CD4-positive, alpha-beta T cell (primary cell): ENCODE measurements around the gene HLA-DRB5. TPM values are rescaled to one million over a fixed set of nuclear protein-coding genes. Genes with fewer than 3 reads are reported as not detected.

ENCODE experiments used
- ATAC-seq: fragments of 200-7000 bp; cut with Tn5 transposase; one replicate; pipeline ENCODE4 v1.10.0; 2022; ENCODE audit warnings: mild to moderate bottlenecking; ENCODE audit not compliant: poor library complexity
- CTCF ChIA-PET: fragments of 350-600 bp; sonication (Branson Sonifier 250); formaldehyde crosslinking; loops from one replicate; lab custom pipeline; 2021; ENCODE audit warnings: antibody characterized with exemption, inconsistent platforms; lab: Charles Lee
- POLR2A ChIA-PET: fragments of 350-600 bp; sonication (Branson Sonifier 250); formaldehyde crosslinking; loops from one replicate; lab custom pipeline; 2021; ENCODE audit warnings: antibody characterized with exemption, inconsistent platforms; lab: Charles Lee
- DNase-seq, 14 experiments: peaks; one replicate each; pipeline ENCODE4 v3.0.0-alpha.2; 2013 to 2020; ENCODE audit warnings: mixed read lengths in 2 of 14
- H3K27ac ChIP-seq, 2 donors: one replicate each; pipeline versions ENCODE4 v1.5.1 to v1.7.0; 2013; ENCODE audit warnings: low read length in 2 of 2, low read depth in 1 of 2, mild to moderate bottlenecking in 1 of 2
- H3K27me3 ChIP-seq, 2 experiments: 1 replicate in 1 of 2; 2 replicates in 1 of 2; pipeline versions ENCODE4 v1.6.1 to v1.7.0; 2013; ENCODE audit warnings: low read length in 2 of 2, control low read depth in 1 of 2, mild to moderate bottlenecking in 1 of 2, moderate library complexity in 1 of 2; ENCODE audit not compliant: insufficient read depth in 2 of 2, control insufficient read depth in 1 of 2
- H3K36me3 ChIP-seq: one replicate; pipeline ENCODE4 v1.6.1; 2013; ENCODE audit warnings: low read length, control low read depth; ENCODE audit not compliant: insufficient read depth
- H3K4me1 ChIP-seq: one replicate; pipeline ENCODE4 v1.6.1; 2013; ENCODE audit warnings: low read length, control low read depth; ENCODE audit not compliant: insufficient read depth
- H3K4me3 ChIP-seq: one replicate; pipeline ENCODE4 v1.5.1; 2013; ENCODE audit warnings: mild to moderate bottlenecking, low read length, moderate library complexity
- H3K9me3 ChIP-seq, 2 experiments: 1 replicate in 1 of 2; 2 replicates in 1 of 2; pipeline versions ENCODE4 v1.6.1 to v1.7.0; 2013; ENCODE audit warnings: low read length in 2 of 2, mild to moderate bottlenecking in 2 of 2, control low read depth in 1 of 2, moderate library complexity in 1 of 2; ENCODE audit not compliant: control insufficient read depth in 1 of 2, insufficient read depth in 1 of 2
- H3K27ac Mint-ChIP-seq: one replicate; pipeline ENCODE4 v1.8.0; 2020; ENCODE audit warnings: mixed read lengths
- H3K27me3 Mint-ChIP-seq: one replicate; pipeline ENCODE4 v1.8.0; 2021; ENCODE audit warnings: mixed read lengths
- H3K36me3 Mint-ChIP-seq: one replicate; pipeline ENCODE4 v1.8.0; 2021; ENCODE audit warnings: low read depth, mixed read lengths
- H3K4me1 Mint-ChIP-seq: one replicate; pipeline ENCODE4 v1.8.0; 2021; ENCODE audit warnings: low read depth, mixed read lengths
- H3K4me3 Mint-ChIP-seq: one replicate; pipeline ENCODE4 v1.8.0; 2020; ENCODE audit warnings: mild to moderate bottlenecking, mixed read lengths
- H3K9me3 Mint-ChIP-seq: one replicate; pipeline ENCODE4 v1.8.0; 2020; ENCODE audit warnings: mixed read lengths
- CTCF ChIP-seq: fragments of 200-600 bp; IDR thresholded peaks from one replicate; pipeline ENCODE4 v1.8.0; 2022; ENCODE audit warnings: antibody characterized with exemption, mild to moderate bottlenecking
- intact Hi-C, 2 experiments: fragments of 100-400 bp; cut with DNase I in 1 of 2; cut with micrococcal nuclease in 1 of 2; formaldehyde crosslinking; loops; one replicate each; pipeline versions ENCODE4 v1.15.1 to v1.9.0; 2023 to 2025; cut with DNase I, micrococcal nuclease
- total RNA-seq, 174 experiments: library from RNA in 2 of 174; stranded (reverse) in 2 of 174; gene quantifications; one replicate each; pipeline ENCODE4 v1.2.3 and lab custom pipeline; 2021 to 2026

Gene HLA-DRB5
- total RNA-seq, 2 experiments from 2014 or later: 12.5 to 12.6 TPM

- CTCF ChIA-PET: no interaction called here
- DNase-seq (no peak), ATAC-seq (no peak)
- no peak for TF ChIP-seq CTCF
- H3K27ac ChIP-seq: no peak overlapping the region
- no peaks in the 10 kb centered on the region for H3K9me3 ChIP-seq
- POLR2A ChIA-PET: no interaction called here
- no peak overlapping the region for H3K27ac Mint-ChIP-seq
- no peaks in the 10 kb centered on the region for H3K9me3 Mint-ChIP-seq
- H3K36me3 Mint-ChIP-seq: no peaks in the 10 kb centered on the region
- H3K4me1 ChIP-seq: no peaks in the 10 kb centered on the region
- H3K4me3 Mint-ChIP-seq: no peak overlapping the region
- H3K36me3 ChIP-seq: no peaks in the 10 kb centered on the region
- H3K4me3 ChIP-seq: no peak overlapping the region
- no peaks in the 10 kb centered on the region for H3K4me1 Mint-ChIP-seq
- intact Hi-C loops: loop anchor here in 1 of 2 experiments (1.0 kb wide), 1 partner anchor 10 kb away; no protein-coding TSS in a partner anchor
- H3K27me3 ChIP-seq: no peaks in the 10 kb centered on the region
- H3K27me3 Mint-ChIP-seq: peaks cover 26% of the 10 kb centered on the region
Measured at GRCh38 chr6:32491700-32492099, 38.4 kb downstream of the HLA-DRB5 start.

GRCh38 chr6:32488083-32488482 is 42.0 kb downstream of the HLA-DRB5 start:
- Mint-ChIP-seq H3K27ac (no peak overlapping the region), H3K4me3 (no peak overlapping the region), H3K27me3 (peaks cover 34% of the 10 kb centered on the region), H3K36me3 (no peaks in the 10 kb centered on the region), H3K4me1 (no peaks in the 10 kb centered on the region), H3K9me3 (no peaks in the 10 kb centered on the region)
- Histone ChIP-seq H3K9me3 (no peaks in the 10 kb centered on the region), H3K36me3 (no peaks in the 10 kb centered on the region), H3K4me3 (no peak overlapping the region), H3K27me3 (no peaks in the 10 kb centered on the region), H3K4me1 (no peaks in the 10 kb centered on the region), H3K27ac (no peak overlapping the region)
- intact Hi-C loops: loop anchor here in 1 of 2 experiments (2.0 kb wide), 1 partner anchor 49 kb away; no protein-coding TSS in a partner anchor
- ATAC-seq: no peak
- no peak for DNase-seq
- no peak for TF ChIP-seq CTCF
- ChIA-PET POLR2A (no interaction called here), CTCF (no interaction called here)

DNA sequence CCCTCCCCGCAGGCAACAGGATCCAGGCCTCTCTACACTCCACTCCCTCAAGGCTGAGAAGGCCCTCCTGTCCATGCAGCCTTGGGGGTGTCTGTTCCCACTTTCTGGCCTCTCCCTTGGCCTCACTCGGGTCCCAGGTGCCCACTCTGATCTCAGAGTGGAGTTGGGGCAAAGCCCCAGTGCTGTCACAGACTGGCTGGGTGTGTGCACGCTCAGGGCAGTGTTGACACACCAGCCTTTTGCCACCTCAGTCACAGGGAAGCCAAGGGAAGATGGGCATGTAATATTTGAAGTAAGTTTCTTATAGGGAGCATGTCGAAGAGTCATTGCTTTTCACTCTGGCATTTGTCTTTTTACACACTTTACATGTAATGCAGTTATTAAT is 45.5 kb downstream of the HLA-DRB5 start:
- Mint-ChIP-seq H3K27ac (no peak overlapping the region), H3K4me1 (no peaks in the 10 kb centered on the region), H3K27me3 (peaks cover 24% of the 10 kb centered on the region), H3K36me3 (no peaks in the 10 kb centered on the region), H3K4me3 (no peak overlapping the region), H3K9me3 (no peaks in the 10 kb centered on the region)
- H3K4me1 ChIP-seq: no peaks in the 10 kb centered on the region
- H3K36me3 ChIP-seq: no peaks in the 10 kb centered on the region
- POLR2A ChIA-PET: no interaction called here
- no peak overlapping the region for H3K4me3 ChIP-seq
- ATAC-seq: no peak
- no peak for TF ChIP-seq CTCF
- no peaks in the 10 kb centered on the region for H3K27me3 ChIP-seq
- H3K27ac ChIP-seq: no peak overlapping the region
- no peak for DNase-seq
- CTCF ChIA-PET: no interaction called here
- intact Hi-C loops: no loop called here
- no peaks in the 10 kb centered on the region for H3K9me3 ChIP-seq
